NCI-H226 (cell line): Measurements from ENCODE around the gene ESR2.
"Not testable (repeated sequence)": the region's sequence is repeated elsewhere in the genome, so short reads cannot be mapped to it uniquely, and the experiment has no call there.

Experiments used
- DNase-seq: peaks from one replicate; pipeline ENCODE4 v3.0.0-alpha.2; 2015

The ESR2 gene

GRCh38 chr14:64218344-64219240, 75.6 kb downstream of the ESR2 start:
- DNase-seq, result peak; percentile 85

- DNase-seq, result peak; percentile 18
Measured at GRCh38 chr14:64217834-64218233, 76.3 kb downstream of the ESR2 start.

GRCh38 chr14:64217308-64217707, 76.9 kb downstream of the ESR2 start:
- DNase-seq, result peak; percentile 61

- DNase-seq, result no peak
Measured at GRCh38 chr14:64215978-64216377, 78.2 kb downstream of the ESR2 start.

GRCh38 chr14:64215274-64215673, 78.9 kb downstream of the ESR2 start:
- no peak for DNase-seq

- no peak for DNase-seq
Measured at GRCh38 chr14:64213853-64214570, 80.2 kb downstream of the ESR2 start.

- no peak for DNase-seq
Measured at GRCh38 chr14:64213086-64213485, 81.1 kb downstream of the ESR2 start.

- DNase-seq, result no peak
Measured at GRCh38 chr14:64212666-64213065, 81.5 kb downstream of the ESR2 start.

GRCh38 chr14:64210912-64211311, 83.3 kb downstream of the ESR2 start:
- not testable (repeated sequence) for DNase-seq

- no peak for DNase-seq
Measured at GRCh38 chr14:64210216-64210615, 84.0 kb downstream of the ESR2 start.

GRCh38 chr14:64209444-64210131, 84.6 kb downstream of the ESR2 start:
- DNase-seq, result no peak

GRCh38 chr14:64208981-64209380, 85.2 kb downstream of the ESR2 start:
- no peak for DNase-seq

GRCh38 chr14:64208261-64208660, 85.9 kb downstream of the ESR2 start:
- DNase-seq, result no peak

- no peak for DNase-seq
Measured at GRCh38 chr14:64203366-64204006, 90.7 kb downstream of the ESR2 start.

GRCh38 chr14:64202716-64203115, 91.5 kb downstream of the ESR2 start:
- no peak for DNase-seq

GRCh38 chr14:64201921-64202545, 92.1 kb downstream of the ESR2 start:
- DNase-seq, result no peak

GRCh38 chr14:64201296-64201695, 92.9 kb downstream of the ESR2 start:
- DNase-seq, result no peak

- DNase-seq, result no peak
Measured at GRCh38 chr14:64200170-64200569, 94.0 kb downstream of the ESR2 start.

GRCh38 chr14:64198486-64198885, 95.7 kb downstream of the ESR2 start:
- DNase-seq, result no peak

- DNase-seq, result no peak
Measured at GRCh38 chr14:64197996-64198395, 96.2 kb downstream of the ESR2 start.

GRCh38 chr14:64196814-64197411, 97.3 kb downstream of the ESR2 start:
- DNase-seq, result no peak

- DNase-seq, result no peak
Measured at GRCh38 chr14:64196056-64196455, 98.1 kb downstream of the ESR2 start.
